Omental fat pad (tissue), 4 donors: ENCODE data around the gene TMEM209. TPM values are rescaled to one million over a fixed set of nuclear protein-coding genes. Genes with fewer than 3 reads are reported as not detected.

Experiments
- ATAC-seq: fragments of 150-250 bp; one replicate; pipeline ENCODE4 v1.9.1; 2016; ENCODE audit warnings: mild to moderate bottlenecking, moderate library complexity; ENCODE audit not compliant: low FRiP score
- DNase-seq: peaks from one replicate; pipeline ENCODE4 v3.0.0-alpha.2; 2019; ENCODE audit warnings: low spot score
- total RNA-seq, 4 donors: library from RNA; depleted of rRNA; stranded (reverse); fragments of >200 nt; gene quantifications; one replicate each; pipeline ENCODE4 v1.1.0, GENCODE V29; 2016
- TF ChIP-seq, protein P1 (sequence below), 3 donors: fragments of 450-650 bp; IDR thresholded peaks; one replicate each; pipeline ENCODE4 v1.5.1; 2016 to 2017; ENCODE audit warnings: antibody characterized with exemption in 3 of 3, mild to moderate bottlenecking in 3 of 3, moderate library complexity in 2 of 3

Gene TMEM209
- total RNA-seq, 4 donors from 2014 or later = 8.9 to 17.2 (median 10.6) TPM

DNA sequence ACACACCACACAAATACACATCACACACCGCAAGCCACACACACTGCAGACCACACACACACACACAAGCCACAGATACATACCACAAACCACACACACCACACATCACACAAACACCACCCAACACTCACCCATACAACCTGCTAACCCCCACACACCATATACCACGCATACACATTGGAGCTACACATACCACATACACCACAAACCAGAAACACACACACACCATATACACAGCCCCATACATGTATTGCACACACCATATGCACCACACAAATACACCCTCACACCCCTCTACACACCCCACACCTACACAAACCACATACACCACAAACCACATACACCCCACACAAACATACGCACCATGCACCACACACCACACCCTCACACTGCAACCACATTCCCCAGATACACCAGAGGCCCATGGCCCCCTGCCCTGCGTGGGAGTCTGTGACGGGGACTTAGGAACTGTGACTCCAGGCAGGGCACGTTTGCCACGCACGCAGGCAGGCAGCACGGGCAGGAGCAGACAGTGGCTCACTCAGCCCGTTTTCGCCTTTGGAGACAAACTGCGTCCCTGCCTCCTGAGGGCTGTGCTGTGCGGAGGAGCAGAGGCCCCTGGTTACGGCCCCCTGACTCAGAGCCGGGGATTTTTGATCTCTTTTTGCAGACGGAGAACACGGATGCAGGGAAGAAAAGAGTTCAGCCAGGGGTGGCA lies 52.6 kb downstream of the TMEM209 start:
- TF ChIP-seq, protein P1, sequence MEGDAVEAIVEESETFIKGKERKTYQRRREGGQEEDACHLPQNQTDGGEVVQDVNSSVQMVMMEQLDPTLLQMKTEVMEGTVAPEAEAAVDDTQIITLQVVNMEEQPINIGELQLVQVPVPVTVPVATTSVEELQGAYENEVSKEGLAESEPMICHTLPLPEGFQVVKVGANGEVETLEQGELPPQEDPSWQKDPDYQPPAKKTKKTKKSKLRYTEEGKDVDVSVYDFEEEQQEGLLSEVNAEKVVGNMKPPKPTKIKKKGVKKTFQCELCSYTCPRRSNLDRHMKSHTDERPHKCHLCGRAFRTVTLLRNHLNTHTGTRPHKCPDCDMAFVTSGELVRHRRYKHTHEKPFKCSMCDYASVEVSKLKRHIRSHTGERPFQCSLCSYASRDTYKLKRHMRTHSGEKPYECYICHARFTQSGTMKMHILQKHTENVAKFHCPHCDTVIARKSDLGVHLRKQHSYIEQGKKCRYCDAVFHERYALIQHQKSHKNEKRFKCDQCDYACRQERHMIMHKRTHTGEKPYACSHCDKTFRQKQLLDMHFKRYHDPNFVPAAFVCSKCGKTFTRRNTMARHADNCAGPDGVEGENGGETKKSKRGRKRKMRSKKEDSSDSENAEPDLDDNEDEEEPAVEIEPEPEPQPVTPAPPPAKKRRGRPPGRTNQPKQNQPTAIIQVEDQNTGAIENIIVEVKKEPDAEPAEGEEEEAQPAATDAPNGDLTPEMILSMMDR (IDR thresholded peaks at IDR 0.05) = no peak

DNA sequence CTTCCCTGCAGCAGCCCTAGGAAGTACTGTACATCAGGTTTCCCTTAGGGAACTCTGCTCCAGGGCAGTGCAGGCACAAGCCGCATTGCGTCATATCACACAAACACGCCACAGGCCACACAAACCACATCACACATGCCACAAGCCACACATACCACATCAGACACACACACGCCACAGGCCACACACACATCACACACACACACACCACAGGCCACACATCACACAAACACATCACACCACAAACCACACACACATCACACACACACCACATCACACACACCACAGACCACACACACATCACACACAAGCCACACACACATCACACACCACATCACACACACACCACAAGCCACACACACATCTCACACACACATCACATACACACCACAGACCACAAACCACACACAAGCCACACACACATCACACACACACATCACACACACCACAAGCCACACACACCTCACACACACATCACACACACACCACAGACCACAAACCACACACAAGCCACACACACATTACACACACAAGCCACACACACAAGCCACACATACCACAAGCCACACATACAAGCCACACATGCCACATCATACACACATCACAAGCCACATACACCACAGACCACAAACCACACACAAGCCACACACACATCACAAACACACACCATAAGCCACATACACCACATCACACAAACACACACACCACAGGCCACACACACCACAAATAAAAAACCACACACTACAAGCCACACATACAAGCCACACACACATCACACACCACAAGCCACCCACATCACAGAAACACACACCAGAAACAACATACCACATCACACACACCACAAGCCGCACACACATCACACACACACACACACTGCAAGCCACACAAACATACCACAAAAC lies 53.4 kb downstream of the TMEM209 start:
- ATAC-seq (no peak), DNase-seq (no peak)
- TF ChIP-seq, protein P1 (IDR thresholded peaks at IDR 0.05) = no peak

More for the DNA sequence above, 52.6 kb downstream of the TMEM209 start:
- DNase-seq (no peak), ATAC-seq (peak; percentile 34)

DNA sequence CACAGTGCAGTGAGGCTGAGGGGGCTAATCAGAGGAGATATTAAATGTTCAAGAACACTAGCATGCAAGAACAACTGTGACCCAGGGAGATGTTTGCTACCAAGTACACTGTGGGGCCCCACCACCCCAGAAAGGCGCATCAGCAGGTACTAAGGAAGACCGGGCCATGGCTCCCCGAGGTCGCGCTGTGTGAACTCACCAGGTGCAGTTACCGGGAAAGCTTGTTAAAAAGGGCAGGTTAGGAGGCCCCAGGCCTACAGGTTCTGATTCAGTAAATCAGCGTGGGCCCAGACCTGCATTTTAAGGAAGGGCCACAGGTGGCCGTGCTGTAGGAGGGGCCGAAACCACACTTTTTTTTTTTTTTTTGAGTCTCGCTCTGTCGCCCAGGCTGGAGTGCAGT lies 54.6 kb downstream of the TMEM209 start:
- TF ChIP-seq, protein P1 (IDR thresholded peaks at IDR 0.05) = no peak
- DNase-seq = no peak
- no peak for ATAC-seq

DNA sequence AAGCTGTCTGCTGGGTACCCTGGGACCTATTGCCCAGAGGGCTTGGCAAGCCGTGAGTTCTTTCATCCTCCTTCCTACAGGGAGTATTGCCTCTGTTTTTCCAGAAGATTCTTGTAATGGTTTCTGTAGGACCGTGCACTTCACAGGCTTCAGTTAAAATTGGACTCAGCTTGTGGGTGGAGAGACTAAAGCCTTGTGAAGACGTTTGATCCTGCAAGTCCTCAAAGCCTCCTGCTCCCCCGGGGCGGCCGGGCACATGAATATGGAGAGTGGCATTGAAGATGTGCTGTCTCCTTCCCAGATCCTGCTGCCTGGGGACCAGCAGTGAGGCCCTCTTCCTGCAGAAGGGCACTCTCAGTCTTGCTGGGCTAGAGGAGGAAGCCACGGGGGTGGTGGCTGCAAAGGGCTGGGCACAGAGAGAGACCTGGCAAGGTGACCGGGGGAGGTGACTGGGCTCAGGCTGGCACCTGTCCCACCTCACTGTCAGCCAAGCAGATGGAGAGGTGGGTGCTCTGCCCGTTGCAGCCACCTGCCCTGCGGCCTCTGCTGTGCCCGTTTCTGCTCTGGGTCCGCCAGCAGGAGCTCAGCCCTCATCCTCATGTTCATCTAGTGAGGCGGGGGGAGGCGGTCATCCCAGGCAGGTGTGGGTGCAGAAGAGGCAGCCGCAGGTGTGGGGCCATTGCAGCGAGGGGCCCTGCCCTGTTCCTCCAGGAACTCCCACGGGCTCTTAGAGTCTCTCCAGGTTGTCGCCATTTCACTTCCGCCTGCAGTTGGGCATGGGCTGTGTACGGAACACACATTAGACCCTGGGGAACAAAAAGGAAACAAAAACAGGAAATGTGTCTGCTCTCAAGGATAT lies 55.7 kb downstream of the TMEM209 start:
- ATAC-seq (no peak), DNase-seq (no peak)
- TF ChIP-seq, protein P1 (IDR thresholded peaks at IDR 0.05) = no peak

DNA sequence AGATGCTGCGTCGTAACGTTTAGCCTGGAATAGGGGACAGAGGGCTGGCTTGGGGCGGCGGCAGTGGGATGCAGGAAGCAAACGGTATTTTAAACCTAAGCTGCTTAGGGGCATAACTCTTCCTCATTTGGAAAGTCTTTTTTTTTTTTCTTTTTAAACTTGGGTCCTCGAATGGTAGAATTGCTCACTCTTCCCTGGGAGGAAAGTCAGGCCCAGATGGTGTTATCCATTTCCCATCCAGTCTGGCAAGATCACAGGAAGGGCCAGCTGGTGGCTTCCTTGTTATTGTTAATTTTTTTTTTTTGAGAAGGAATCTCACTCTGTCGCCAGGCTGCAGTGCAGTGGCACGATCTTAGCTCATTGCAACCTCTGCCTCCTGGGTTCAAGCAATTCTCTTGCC lies 56.6 kb downstream of the TMEM209 start:
- ATAC-seq = no peak
- TF ChIP-seq, protein P1 (IDR thresholded peaks at IDR 0.05) = no peak
- DNase-seq = no peak

DNA sequence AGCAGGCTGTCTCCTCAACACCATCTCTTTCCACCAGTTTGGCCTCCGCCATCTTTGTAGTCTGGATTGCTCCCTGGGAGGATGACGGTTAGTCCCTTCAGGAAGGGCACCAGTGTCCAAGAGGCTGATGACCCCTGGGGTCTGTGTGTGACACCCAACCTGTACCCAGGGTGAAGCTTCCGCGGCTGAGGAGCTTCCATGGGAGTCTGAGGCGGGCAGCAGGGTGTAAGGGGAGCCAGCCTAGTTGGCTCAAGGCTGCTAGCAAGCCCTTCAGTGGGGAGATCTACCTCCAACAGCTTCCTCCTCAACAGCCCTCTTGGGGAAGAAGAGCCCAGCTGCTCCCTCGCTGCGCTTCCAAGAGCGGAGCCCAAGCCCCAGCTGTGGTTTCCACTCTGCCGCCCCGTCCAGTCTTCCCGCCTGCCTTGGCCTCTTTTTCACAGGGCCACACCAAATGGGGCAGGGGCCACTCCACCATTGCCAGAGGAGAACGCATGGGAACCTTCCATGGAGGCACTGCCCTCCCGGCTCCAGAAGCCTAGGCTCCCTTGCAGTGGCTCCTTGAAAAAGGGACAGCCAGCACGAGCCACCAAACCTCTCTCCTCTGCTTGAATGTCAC lies 57.4 kb downstream of the TMEM209 start:
- TF ChIP-seq, protein P1 (IDR thresholded peaks at IDR 0.05) = no peak
- ATAC-seq = no peak
- no peak for DNase-seq
